ENCODE measurements around the gene CDX1.

CDX1 gene

DNA sequence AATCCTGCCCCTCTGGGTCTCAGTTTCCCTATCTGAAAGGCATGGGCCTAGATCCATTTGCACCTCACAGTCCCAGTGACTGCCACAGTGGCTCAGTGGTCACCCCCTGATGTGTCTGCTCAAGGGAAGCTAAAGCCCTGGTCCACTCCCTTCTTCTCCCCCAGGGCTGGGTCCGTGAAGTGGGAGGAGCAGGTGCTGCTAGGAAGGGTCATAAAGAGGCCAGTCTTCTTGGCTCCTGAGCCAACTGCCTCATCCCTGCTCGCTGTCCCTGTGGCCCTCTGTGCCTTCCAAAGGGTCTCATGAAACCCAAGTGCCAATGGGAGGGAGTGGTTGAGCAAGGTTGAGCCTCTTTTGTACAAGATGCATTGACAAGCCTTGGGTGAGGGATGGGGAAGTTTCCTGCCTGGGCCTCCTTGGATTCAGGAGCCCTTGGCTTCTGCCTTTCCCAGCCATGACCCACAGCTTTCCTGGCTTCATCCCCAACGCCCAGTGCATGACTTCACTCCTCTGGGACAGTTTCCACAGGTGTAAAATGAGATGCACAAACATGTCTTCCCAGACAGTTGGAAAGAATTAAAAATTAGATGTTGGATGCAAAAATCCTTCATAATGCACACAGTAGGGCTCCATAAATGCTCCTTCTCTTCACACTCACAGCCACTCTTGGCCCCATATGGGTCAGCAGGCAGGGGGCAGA lies 21.7 kb downstream of the CDX1 start:
- Histone ChIP-seq H3K4me3 (no peak overlapping the region), H3K27ac (no peak overlapping the region)
- no peak for DNase-seq (ENCODE audit: low spot score)
- no peak for TF ChIP-seq CTCF (IDR thresholded peaks at IDR 0.05)

GRCh38 chr5:150189326-150189725 lies 22.7 kb downstream of the CDX1 start:
- H3K27ac ChIP-seq, result no peak overlapping the region

GRCh38 chr5:150189728-150190502 lies 23.3 kb downstream of the CDX1 start, which contains the start of gene SLC6A7:
TSS of gene SLC6A7 (plus strand) at chr5:150190062. CDS start at chr5:150190328, 266 bp downstream.
- Histone ChIP-seq H3K27ac (no peak within 1 kb of the TSS), H3K4me3 (peak within 1 kb of the TSS; percentile 61)
- no peak for TF ChIP-seq CTCF (IDR thresholded peaks at IDR 0.05)
- DNase-seq (ENCODE audit: low spot score), result no peak

More at GRCh38 chr5:150189326-150189725, 22.7 kb downstream of the CDX1 start:
- no peak overlapping the region for H3K4me3 ChIP-seq
- DNase-seq (ENCODE audit: low spot score), result no peak
- TF ChIP-seq CTCF (IDR thresholded peaks at IDR 0.05), result no peak

GRCh38 chr5:150190503-150190979 lies 24.0 kb downstream of the CDX1 start:
- Histone ChIP-seq H3K4me3 (no peak overlapping the region), H3K27ac (no peak overlapping the region)
- no peak for TF ChIP-seq CTCF (IDR thresholded peaks at IDR 0.05)
- DNase-seq (ENCODE audit: low spot score), result no peak

GRCh38 chr5:150190987-150191386 lies 24.4 kb downstream of the CDX1 start:
- no peak for TF ChIP-seq CTCF (IDR thresholded peaks at IDR 0.05)
- Histone ChIP-seq H3K4me3 (no peak overlapping the region), H3K27ac (no peak overlapping the region)
- no peak for DNase-seq (ENCODE audit: low spot score)

GRCh38 chr5:150192462-150192861 lies 25.9 kb downstream of the CDX1 start:
- no peak for TF ChIP-seq CTCF (IDR thresholded peaks at IDR 0.05)
- Histone ChIP-seq H3K27ac (no peak overlapping the region), H3K4me3 (no peak overlapping the region)
- DNase-seq (ENCODE audit: low spot score), result no peak
